Measurements from ENCODE around the gene SLC6A11. TPM values are rescaled to one million over a fixed set of nuclear protein-coding genes. Genes with fewer than 3 reads are reported as not detected.
A peak's percentile ranks its signal among the peaks of the same experiment; 100 is the strongest.

Gene SLC6A11
- total and polyA plus RNA-seq, 9 of the 15 experiments (the other 6 are each of a cell fraction or from before 2014, with no cell fraction given): 0.04 TPM; not detected in 8

DNA sequence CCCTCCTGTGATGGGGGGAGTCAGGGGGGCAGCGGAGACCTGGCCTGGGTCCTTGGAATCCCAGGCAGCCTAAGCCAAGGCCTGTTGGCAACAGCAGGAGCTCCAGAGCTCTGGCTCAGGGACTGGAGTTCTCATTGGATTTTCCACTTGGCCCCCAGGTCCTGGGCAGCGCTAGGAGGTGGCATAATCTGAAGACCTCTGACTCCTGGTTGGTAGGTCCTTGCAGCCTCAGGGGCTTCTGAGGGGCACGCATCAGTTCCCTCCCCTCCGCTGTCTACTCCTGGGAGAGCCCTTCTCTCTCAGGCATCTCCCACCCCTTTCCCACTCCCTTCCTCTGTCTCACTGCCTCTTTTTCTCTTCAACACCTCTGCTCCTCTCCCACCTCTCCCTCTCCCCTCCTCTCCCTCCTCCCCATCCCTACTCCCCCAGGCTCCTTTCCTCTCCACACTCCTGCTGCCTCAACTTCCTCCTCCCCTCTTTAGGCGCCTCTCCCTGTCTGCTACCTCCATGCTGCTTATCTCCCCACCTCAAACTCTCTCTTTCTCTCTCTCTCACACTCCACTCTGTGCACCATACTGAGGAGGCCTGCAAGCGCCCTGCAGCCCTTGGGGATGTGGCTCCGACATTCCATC is 135.4 kb downstream of the SLC6A11 start:
- POLR2A ChIA-PET: interaction anchor here (0.6 to 0.7 kb wide), 3 partner anchors 13 to 1480 kb away, joined by 3 to 4 read pairs (median 3); no protein-coding TSS in a partner anchor
- no peaks in the 10 kb centered on the region; a peak in 1 of 5 replicates for H3K4me1 ChIP-seq (replicated peaks in 1 of 2; ENCODE audit: control insufficient read depth in 2 of 2, insufficient read depth in 2 of 2, low read length in 2 of 2)
- WGBS (ENCODE audit: insufficient coverage, low coverage, missing lambda C conversion rate): 0% methylated on average over 6 of the region's 7 CpGs

More for the DNA sequence above, 135.4 kb downstream of the SLC6A11 start:
- Histone ChIP-seq H3K4me2 (ENCODE audit: insufficient read depth, low read length) (no peak overlapping the region), H2AFZ (ENCODE audit: low read depth, low read length) (peak overlapping the region; percentile 42; the same call in 1 of the 2 replicates), H3K9ac (ENCODE audit: insufficient read depth in 1 of 2, low read depth in 2 of 2, low read length in 2 of 2) (no peak overlapping the region), H4K20me1 (replicated peaks; ENCODE audit: control insufficient read depth, insufficient read depth, low read length) (peaks cover 12% of the 10 kb centered on the region; the same call in 1 of the 2 replicates), H3K27ac (ENCODE audit: extremely low read depth, low read depth, low read length) (no peak overlapping the region), H3K27me3 (ENCODE audit: control insufficient read depth in 2 of 2, insufficient read depth in 2 of 2, low read length in 2 of 2) (peaks cover 0 to 44% of the 10 kb centered on the region in 2 experiments; a peak in 2 of 5 replicates), H3K9me1 (ENCODE audit: control insufficient read depth, insufficient read depth, low read length) (no peaks in the 10 kb centered on the region), H3K79me2 (ENCODE audit: control insufficient read depth, insufficient read depth, low read length) (no peaks in the 10 kb centered on the region), H3K4me3 (no peak overlapping the region), H3K36me3 (ENCODE audit: control insufficient read depth, insufficient read depth, low read length) (no peaks in the 10 kb centered on the region), H3K9me3 (replicated peaks; ENCODE audit: control insufficient read depth, insufficient read depth, low read depth, low read length) (no peaks in the 10 kb centered on the region)
- no TSS peak for BruUV-seq (replicated peaks)
- CTCF ChIA-PET (ENCODE audit: low intra/inter-chr PET ratio): interaction anchor here (1.2 kb wide), 1 partner anchor 108 kb away, joined by 4 read pairs; no protein-coding TSS in a partner anchor
- FAIRE-seq (no peak), ATAC-seq (no peak), DNase-seq (ENCODE audit: extremely low read depth in 1 of 4, low spot score in 3 of 4) (no peak)
- intact Hi-C loops (cut with micrococcal nuclease) (no loop called here), in situ Hi-C loops (cut with MboI) (loop anchor here (5.0 kb wide), 1 partner anchor 101 kb away; no protein-coding TSS in a partner anchor)
- peak; percentile 71 for TF ChIP-seq ZNF263 (CRISPR knock-in tag; IDR thresholded peaks at IDR 0.05; ENCODE audit: borderline replicate concordance)
- TF ChIP-seq, protein P1, sequence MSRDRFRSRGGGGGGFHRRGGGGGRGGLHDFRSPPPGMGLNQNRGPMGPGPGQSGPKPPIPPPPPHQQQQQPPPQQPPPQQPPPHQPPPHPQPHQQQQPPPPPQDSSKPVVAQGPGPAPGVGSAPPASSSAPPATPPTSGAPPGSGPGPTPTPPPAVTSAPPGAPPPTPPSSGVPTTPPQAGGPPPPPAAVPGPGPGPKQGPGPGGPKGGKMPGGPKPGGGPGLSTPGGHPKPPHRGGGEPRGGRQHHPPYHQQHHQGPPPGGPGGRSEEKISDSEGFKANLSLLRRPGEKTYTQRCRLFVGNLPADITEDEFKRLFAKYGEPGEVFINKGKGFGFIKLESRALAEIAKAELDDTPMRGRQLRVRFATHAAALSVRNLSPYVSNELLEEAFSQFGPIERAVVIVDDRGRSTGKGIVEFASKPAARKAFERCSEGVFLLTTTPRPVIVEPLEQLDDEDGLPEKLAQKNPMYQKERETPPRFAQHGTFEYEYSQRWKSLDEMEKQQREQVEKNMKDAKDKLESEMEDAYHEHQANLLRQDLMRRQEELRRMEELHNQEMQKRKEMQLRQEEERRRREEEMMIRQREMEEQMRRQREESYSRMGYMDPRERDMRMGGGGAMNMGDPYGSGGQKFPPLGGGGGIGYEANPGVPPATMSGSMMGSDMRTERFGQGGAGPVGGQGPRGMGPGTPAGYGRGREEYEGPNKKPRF (IDR thresholded peaks at IDR 0.05; ENCODE audit: low read depth, low read length): no peak
- no peak for TF ChIP-seq ARHGAP35 (IDR thresholded peaks at IDR 0.05; ENCODE audit: partially characterized antibody)

All from K562 (cell line).